Nephron (organoid): Measurements from ENCODE around the gene MPHOSPH9.

ENCODE experiments used
- H3K27ac Mint-ChIP-seq, 3 experiments: 2 replicates each; pipeline ENCODE4 v1.8.0; 2020; ENCODE audit warnings: mixed read lengths in 3 of 3, mild to moderate bottlenecking in 2 of 3, moderate library complexity in 1 of 3
- H3K27me3 Mint-ChIP-seq: 2 replicates; pipeline ENCODE4 v1.8.0; 2021; ENCODE audit warnings: low read depth, mild to moderate bottlenecking, moderate library complexity, mixed read lengths
- H3K36me3 Mint-ChIP-seq: 2 replicates; pipeline ENCODE4 v1.8.0; 2020; ENCODE audit warnings: low read depth, mixed read lengths
- H3K4me1 Mint-ChIP-seq: 2 replicates; pipeline ENCODE4 v1.8.0; 2020; ENCODE audit warnings: mixed read lengths
- H3K4me3 Mint-ChIP-seq, 3 experiments: 2 replicates each; pipeline ENCODE4 v1.8.0; 2020; ENCODE audit warnings: mild to moderate bottlenecking in 3 of 3, mixed read lengths in 3 of 3, moderate library complexity in 2 of 3
- H3K9me3 Mint-ChIP-seq: 2 replicates; pipeline ENCODE4 v1.8.0; 2020; ENCODE audit warnings: mixed read lengths
- CTCF ChIP-seq, 3 experiments: fragments of 200-600 bp; sonication (generic); IDR thresholded peaks; one replicate each; pipeline ENCODE4 v1.5.0; 2021; ENCODE audit warnings: antibody characterized with exemption in 3 of 3; ENCODE audit not compliant: unreplicated experiment in 3 of 3

The MPHOSPH9 gene

DNA sequence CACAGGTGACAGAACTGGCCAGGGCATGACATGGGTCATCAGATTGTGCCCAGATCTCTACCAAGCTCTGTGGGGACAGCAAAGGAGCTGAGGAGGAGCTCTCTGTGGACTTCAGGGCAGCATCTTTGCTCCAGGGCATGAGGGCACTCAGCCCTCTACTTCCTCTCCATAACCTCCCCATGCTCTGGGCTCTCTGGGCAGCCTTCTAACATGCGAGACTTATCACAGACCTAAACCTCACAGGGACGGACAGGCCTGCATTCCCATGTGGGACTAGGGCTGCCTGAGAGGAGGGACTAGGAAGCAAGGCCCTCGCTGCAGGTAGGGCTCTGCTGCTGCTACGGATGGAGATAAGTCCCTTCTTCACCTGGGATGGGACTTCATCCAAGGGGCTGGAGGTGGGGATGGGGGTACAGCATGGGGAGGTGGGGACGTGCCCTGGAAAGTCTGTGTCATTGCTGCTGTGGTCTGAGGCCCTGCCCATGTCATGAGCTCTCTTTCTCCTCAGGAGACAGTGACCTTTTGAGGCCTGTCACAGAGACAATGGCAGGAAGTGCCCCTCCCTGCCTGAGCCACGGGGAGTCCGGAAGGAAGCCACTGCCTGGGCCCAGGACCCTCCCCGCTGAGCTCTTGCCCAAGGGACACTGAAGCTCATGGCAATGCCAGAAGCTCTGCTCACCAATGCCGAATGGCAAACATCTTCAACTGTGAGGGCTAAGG is 126.1 kb downstream of the MPHOSPH9 start:
- Mint-ChIP-seq H3K36me3 (peaks cover 4% of the 10 kb centered on the region), H3K27me3 (peaks cover 14% of the 10 kb centered on the region), H3K9me3 (no peaks in the 10 kb centered on the region)

DNA sequence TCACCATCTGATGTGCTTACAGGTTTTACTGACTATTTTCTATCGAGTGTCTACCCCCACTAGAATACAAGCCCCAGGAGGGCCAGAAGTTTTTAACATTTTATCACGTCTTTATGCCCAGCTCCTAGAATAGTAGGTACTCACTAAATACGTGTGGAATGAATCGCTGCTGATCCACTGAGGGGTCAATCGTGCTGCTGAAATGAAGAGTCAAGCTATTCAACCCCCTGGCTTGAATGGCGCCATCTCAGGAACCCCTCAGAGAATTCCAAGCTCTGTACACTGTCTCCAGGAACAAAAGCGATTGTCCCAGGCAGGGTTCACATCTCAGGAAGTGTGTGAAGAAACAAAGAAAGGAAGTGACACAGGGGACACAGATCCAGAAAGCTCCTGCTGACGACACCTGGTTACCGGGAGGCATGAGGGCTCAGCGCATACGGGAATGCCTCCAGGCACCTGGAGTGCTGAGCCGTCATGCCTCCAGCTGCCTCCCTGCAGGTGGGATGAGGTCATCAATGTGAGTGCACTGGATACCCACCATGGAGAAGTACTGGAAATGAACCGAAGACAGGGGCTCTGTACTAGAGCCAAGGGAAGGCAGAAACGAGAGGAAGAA is 127.6 kb downstream of the MPHOSPH9 start:
- Mint-ChIP-seq H3K27ac (no peak overlapping the region), H3K36me3 (peaks cover 4% of the 10 kb centered on the region), H3K27me3 (peaks cover 14% of the 10 kb centered on the region), H3K4me1 (peaks cover 7% of the 10 kb centered on the region), H3K4me3 (peak overlapping the region in 1 of 3 experiments; percentile 17), H3K9me3 (no peaks in the 10 kb centered on the region)
- TF ChIP-seq CTCF (IDR thresholded peaks at IDR 0.05; ENCODE audit: unreplicated experiment in 3 of 3) = no peak

More for the DNA sequence above, 126.1 kb downstream of the MPHOSPH9 start:
- no peak overlapping the region for H3K27ac Mint-ChIP-seq
- TF ChIP-seq CTCF (IDR thresholded peaks at IDR 0.05; ENCODE audit: unreplicated experiment in 3 of 3) = no peak
- H3K4me3 Mint-ChIP-seq = no peak overlapping the region
- H3K4me1 Mint-ChIP-seq = peaks cover 7% of the 10 kb centered on the region

DNA sequence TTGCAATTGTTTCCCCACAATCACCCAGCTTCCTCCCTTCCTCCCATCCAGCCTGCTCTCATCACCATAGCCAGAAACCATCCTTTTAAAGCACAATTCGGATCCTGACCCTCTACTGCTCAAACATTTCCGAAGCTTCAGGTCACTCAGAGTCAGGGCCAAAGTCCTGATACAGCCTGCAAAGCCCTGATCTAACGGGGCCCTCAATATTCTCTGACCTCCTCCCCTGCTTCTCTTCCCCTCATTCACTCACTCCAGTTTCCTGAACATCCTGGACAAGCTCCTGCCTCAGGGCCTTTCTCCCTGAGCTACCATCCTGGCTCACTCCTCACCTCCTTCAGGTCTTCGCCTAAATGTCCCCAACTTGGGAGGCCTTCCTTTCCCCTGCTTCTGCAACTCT is 128.1 kb downstream of the MPHOSPH9 start:
- peaks cover 9% of the 10 kb centered on the region for H3K4me1 Mint-ChIP-seq
- no peak for TF ChIP-seq CTCF (IDR thresholded peaks at IDR 0.05; ENCODE audit: unreplicated experiment in 3 of 3)
- H3K9me3 Mint-ChIP-seq = no peaks in the 10 kb centered on the region
- peaks cover 14% of the 10 kb centered on the region for H3K27me3 Mint-ChIP-seq
- H3K27ac Mint-ChIP-seq = peak overlapping the region in 1 of 3 experiments; percentile 1
- peaks cover 4% of the 10 kb centered on the region for H3K36me3 Mint-ChIP-seq
- H3K4me3 Mint-ChIP-seq = no peak overlapping the region
